ENCODE data around the gene TSPAN9.

The TSPAN9 gene

DNA sequence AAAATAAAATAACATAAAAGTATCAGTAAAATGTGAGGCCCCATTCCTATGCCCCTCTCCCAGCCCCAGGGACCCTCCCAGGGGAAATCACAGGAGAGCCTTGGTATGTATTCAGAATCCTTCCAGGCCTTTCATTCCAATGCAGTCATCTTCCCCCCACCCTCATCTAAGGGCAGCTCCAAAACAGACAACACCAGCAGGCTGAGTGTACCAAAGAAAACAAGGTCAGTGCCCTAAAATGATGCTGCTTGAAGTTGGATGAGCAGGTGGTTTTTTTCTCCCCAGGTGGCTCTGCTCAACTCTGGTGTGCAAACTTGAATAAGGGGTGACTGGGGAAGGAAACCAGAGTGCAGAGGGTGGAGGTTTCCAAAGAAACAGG, 56.2 kb downstream of the TSPAN9 start:
- H3K36me3 ChIP-seq (ENCODE audit: insufficient read depth, low read depth, low read length): no peaks in the 10 kb centered on the region
- H3K9ac ChIP-seq (ENCODE audit: low read depth, low read length): no peak overlapping the region
- H3K4me1 ChIP-seq (ENCODE audit: insufficient read depth, low read length): peaks cover 4% of the 10 kb centered on the region; the same call in 1 of the 2 replicates
- H3K9me3 ChIP-seq (ENCODE audit: insufficient read depth, low read depth, low read length): no peaks in the 10 kb centered on the region
- H3K4me3 ChIP-seq (ENCODE audit: low read length): no peak overlapping the region
- H3K27me3 ChIP-seq (ENCODE audit: insufficient read depth, low read length): no peaks in the 10 kb centered on the region
- H3K27ac ChIP-seq (ENCODE audit: low read length): no peak overlapping the region

- Histone ChIP-seq H3K36me3 (ENCODE audit: insufficient read depth, low read depth, low read length) (no peaks in the 10 kb centered on the region), H3K4me1 (ENCODE audit: insufficient read depth, low read length) (peaks cover 6% of the 10 kb centered on the region; the same call in 1 of the 2 replicates), H3K9me3 (ENCODE audit: insufficient read depth, low read depth, low read length) (no peaks in the 10 kb centered on the region), H3K9ac (ENCODE audit: low read depth, low read length) (no peak overlapping the region), H3K4me3 (ENCODE audit: low read length) (no peak overlapping the region), H3K27me3 (ENCODE audit: insufficient read depth, low read length) (no peaks in the 10 kb centered on the region), H3K27ac (ENCODE audit: low read length) (no peak overlapping the region)
These were observed 56.9 kb downstream of the TSPAN9 start for GRCh38 chr12:3134126-3134525.

DNA sequence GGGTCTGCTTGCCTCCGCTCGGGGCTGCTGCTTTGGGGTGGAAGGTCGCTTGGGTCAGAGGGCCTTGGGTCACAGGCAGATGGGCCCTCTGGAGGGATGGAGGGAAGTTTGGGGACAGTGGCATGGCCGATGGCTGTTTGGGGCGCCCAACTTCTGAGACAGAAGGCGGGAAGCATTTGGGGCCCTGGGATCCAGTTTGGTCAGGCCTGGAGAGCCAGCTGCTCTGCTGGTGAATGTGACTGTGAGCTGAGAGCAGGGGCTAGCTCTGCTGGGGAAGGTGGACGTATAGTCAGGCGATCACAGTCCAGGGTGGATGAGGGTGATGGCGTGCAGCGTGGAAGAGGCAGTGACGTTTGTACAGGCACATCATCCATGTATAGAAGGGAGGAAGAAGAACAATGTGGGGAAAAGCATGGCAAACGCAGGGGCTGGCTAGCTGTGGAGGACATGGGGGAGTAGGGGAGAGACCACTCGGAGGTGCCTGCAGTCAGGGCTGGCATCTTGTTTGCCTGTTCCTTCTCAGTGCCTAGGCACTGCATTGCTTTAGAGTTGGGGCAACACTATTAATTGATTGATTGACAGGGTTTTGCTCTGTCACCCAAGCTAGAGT, 57.5 kb downstream of the TSPAN9 start:
- Histone ChIP-seq H3K9me3 (ENCODE audit: insufficient read depth, low read depth, low read length) (no peaks in the 10 kb centered on the region), H3K27ac (ENCODE audit: low read length) (no peak overlapping the region), H3K9ac (ENCODE audit: low read depth, low read length) (no peak overlapping the region), H3K36me3 (ENCODE audit: insufficient read depth, low read depth, low read length) (no peaks in the 10 kb centered on the region), H3K4me1 (ENCODE audit: insufficient read depth, low read length) (peaks cover 10% of the 10 kb centered on the region; the same call in 1 of the 2 replicates), H3K4me3 (ENCODE audit: low read length) (no peak overlapping the region), H3K27me3 (ENCODE audit: insufficient read depth, low read length) (no peaks in the 10 kb centered on the region)

DNA sequence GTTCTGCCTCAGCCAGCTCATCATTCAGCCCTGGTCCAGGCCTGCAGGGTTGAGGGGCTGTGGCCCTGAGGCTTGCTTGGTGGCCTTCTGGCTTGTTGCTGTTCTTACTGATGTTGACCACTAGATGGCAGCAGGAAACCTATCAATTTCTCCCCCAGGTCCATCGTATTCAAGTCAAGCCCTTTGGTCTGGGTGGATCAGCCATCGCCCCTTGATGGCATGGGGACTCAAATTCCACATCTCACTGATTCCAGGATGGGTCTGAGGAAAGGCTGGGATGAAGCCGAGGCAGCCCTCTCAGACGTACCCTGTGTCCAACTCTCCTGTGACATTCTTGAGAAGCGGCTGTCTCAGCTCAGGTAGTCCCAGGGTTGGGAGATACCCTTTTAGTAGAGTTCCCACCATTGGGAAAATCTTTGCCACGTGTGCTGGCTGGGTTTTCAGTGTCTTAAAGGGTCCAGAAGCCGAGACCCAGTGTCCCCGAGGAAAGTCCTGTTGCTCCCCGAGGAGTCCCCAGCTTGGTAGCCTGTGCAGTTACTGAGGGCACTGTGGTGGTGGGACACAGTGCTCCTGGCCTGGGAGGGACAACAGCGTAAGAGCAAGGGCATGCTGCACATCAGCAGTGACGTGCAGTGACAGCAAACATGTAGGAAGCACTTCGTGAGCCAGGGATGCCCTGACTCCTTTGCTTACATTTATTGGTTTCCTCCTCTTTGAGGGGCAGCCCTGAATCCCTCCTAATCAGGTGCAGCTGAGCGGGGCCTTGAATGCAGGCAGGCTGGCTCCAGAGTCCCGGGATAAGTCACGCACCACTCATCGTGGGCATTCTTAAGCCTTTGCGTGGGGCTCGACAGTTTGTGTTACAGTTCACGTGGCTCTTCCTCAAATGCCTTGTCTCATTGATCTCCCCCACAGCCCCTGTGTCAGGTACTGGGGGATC, 58.6 kb downstream of the TSPAN9 start:
- Histone ChIP-seq H3K27me3 (ENCODE audit: insufficient read depth, low read length) (no peaks in the 10 kb centered on the region), H3K4me3 (ENCODE audit: low read length) (no peak overlapping the region), H3K9ac (ENCODE audit: low read depth, low read length) (no peak overlapping the region), H3K4me1 (ENCODE audit: insufficient read depth, low read length) (peaks cover 10% of the 10 kb centered on the region; the same call in 1 of the 2 replicates), H3K9me3 (ENCODE audit: insufficient read depth, low read depth, low read length) (no peaks in the 10 kb centered on the region), H3K27ac (ENCODE audit: low read length) (no peak overlapping the region), H3K36me3 (ENCODE audit: insufficient read depth, low read depth, low read length) (no peaks in the 10 kb centered on the region)

DNA sequence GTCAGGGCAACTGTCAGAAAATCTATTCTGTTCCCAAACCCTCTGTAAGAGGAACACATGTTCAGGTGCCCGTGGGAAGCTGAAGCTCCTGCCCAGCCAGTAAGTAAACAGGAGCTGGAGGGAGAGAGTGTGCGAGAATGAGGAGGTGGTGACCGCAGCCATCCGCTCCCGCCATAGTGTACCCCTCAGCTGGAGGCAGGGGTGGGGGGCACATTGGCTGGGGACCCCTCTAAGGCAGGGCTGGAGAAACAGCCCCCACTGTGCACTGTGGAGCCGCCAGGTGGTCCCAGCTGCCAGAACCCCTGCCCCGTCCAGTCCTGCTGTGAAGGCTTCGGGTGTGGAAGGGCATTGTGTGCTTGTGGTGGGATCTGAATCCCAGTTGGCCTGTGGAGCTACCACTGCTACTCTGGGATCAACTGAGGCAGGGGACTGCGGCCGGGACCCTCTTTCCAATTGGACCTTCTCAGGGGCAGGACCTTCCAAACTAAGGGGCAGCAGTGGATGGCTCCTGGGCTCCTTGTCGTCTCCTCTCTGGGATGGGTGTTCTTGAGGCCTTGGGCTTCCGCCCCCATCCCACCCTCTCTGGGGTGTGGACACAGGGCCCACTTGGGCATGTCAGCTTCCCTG, 59.6 kb downstream of the TSPAN9 start:
- H3K27ac ChIP-seq (ENCODE audit: low read length): no peak overlapping the region
- H3K9me3 ChIP-seq (ENCODE audit: insufficient read depth, low read depth, low read length): no peaks in the 10 kb centered on the region
- H3K9ac ChIP-seq (ENCODE audit: low read depth, low read length): no peak overlapping the region
- no peaks in the 10 kb centered on the region for H3K27me3 ChIP-seq (ENCODE audit: insufficient read depth, low read length)
- H3K4me3 ChIP-seq (ENCODE audit: low read length): no peak overlapping the region
- H3K36me3 ChIP-seq (ENCODE audit: insufficient read depth, low read depth, low read length): no peaks in the 10 kb centered on the region
- H3K4me1 ChIP-seq (ENCODE audit: insufficient read depth, low read length): peaks cover 10% of the 10 kb centered on the region; the same call in 1 of the 2 replicates

- Histone ChIP-seq H3K4me3 (ENCODE audit: low read length) (no peak overlapping the region), H3K9me3 (ENCODE audit: insufficient read depth, low read depth, low read length) (no peaks in the 10 kb centered on the region), H3K36me3 (ENCODE audit: insufficient read depth, low read depth, low read length) (no peaks in the 10 kb centered on the region), H3K4me1 (ENCODE audit: insufficient read depth, low read length) (peaks cover 10% of the 10 kb centered on the region; the same call in 1 of the 2 replicates), H3K27ac (ENCODE audit: low read length) (no peak overlapping the region), H3K27me3 (ENCODE audit: insufficient read depth, low read length) (no peaks in the 10 kb centered on the region), H3K9ac (ENCODE audit: low read depth, low read length) (0 out of 2 replicates have a peak overlapping the region, but pooled peaks have one; percentile 36)
These were observed 60.1 kb downstream of the TSPAN9 start for GRCh38 chr12:3137268-3137781.

- H3K27me3 ChIP-seq (ENCODE audit: insufficient read depth, low read length): no peaks in the 10 kb centered on the region
- H3K27ac ChIP-seq (ENCODE audit: low read length): no peak overlapping the region
- H3K4me3 ChIP-seq (ENCODE audit: low read length): no peak overlapping the region
- H3K9ac ChIP-seq (ENCODE audit: low read depth, low read length): 0 out of 2 replicates have a peak overlapping the region, but pooled peaks have one; percentile 36
- no peaks in the 10 kb centered on the region for H3K36me3 ChIP-seq (ENCODE audit: insufficient read depth, low read depth, low read length)
- H3K9me3 ChIP-seq (ENCODE audit: insufficient read depth, low read depth, low read length): no peaks in the 10 kb centered on the region
- H3K4me1 ChIP-seq (ENCODE audit: insufficient read depth, low read length): peaks cover 7% of the 10 kb centered on the region; the same call in 1 of the 2 replicates
These were observed 60.8 kb downstream of the TSPAN9 start for GRCh38 chr12:3137814-3138445.

GRCh38 chr12:3138941-3139511, 61.8 kb downstream of the TSPAN9 start:
- H3K4me3 ChIP-seq (ENCODE audit: low read length): no peak overlapping the region
- H3K4me1 ChIP-seq (ENCODE audit: insufficient read depth, low read length): peaks cover 7% of the 10 kb centered on the region; the same call in 1 of the 2 replicates
- H3K9me3 ChIP-seq (ENCODE audit: insufficient read depth, low read depth, low read length): no peaks in the 10 kb centered on the region
- no peaks in the 10 kb centered on the region for H3K36me3 ChIP-seq (ENCODE audit: insufficient read depth, low read depth, low read length)
- H3K9ac ChIP-seq (ENCODE audit: low read depth, low read length): no peak overlapping the region
- no peaks in the 10 kb centered on the region for H3K27me3 ChIP-seq (ENCODE audit: insufficient read depth, low read length)
- no peak overlapping the region for H3K27ac ChIP-seq (ENCODE audit: low read length)

- Histone ChIP-seq H3K9me3 (ENCODE audit: insufficient read depth, low read depth, low read length) (no peaks in the 10 kb centered on the region), H3K27me3 (ENCODE audit: insufficient read depth, low read length) (no peaks in the 10 kb centered on the region), H3K4me3 (ENCODE audit: low read length) (no peak overlapping the region), H3K27ac (ENCODE audit: low read length) (no peak overlapping the region), H3K9ac (ENCODE audit: low read depth, low read length) (no peak overlapping the region), H3K4me1 (ENCODE audit: insufficient read depth, low read length) (peaks cover 7% of the 10 kb centered on the region; the same call in 1 of the 2 replicates), H3K36me3 (ENCODE audit: insufficient read depth, low read depth, low read length) (no peaks in the 10 kb centered on the region)
These were observed 62.6 kb downstream of the TSPAN9 start for GRCh38 chr12:3139760-3140159.

DNA sequence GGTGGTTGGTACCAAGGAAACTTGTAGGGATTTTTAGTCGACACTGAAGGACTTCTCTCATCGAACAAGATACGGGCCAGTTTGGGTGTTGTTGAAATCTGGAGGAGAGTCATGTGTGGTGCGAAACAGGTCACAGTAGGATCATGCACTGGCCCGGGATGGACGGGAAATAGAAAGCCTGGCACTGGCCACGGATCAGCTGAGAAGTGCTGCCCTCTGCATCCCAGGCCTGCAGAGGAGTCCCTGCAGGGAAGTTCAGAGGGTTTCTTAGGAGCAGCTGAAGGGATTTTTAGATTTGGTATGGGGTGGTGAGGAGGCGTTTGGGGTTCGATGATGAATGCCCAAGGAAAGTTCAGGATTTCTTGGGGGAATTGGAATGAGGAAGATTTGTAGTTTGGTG, 63.1 kb downstream of the TSPAN9 start:
- Histone ChIP-seq H3K9me3 (ENCODE audit: insufficient read depth, low read depth, low read length) (no peaks in the 10 kb centered on the region), H3K4me3 (ENCODE audit: low read length) (no peak overlapping the region), H3K27ac (ENCODE audit: low read length) (no peak overlapping the region), H3K4me1 (ENCODE audit: insufficient read depth, low read length) (peaks cover 7% of the 10 kb centered on the region; the same call in 1 of the 2 replicates), H3K36me3 (ENCODE audit: insufficient read depth, low read depth, low read length) (no peaks in the 10 kb centered on the region), H3K27me3 (ENCODE audit: insufficient read depth, low read length) (no peaks in the 10 kb centered on the region), H3K9ac (ENCODE audit: low read depth, low read length) (no peak overlapping the region)
